Ovary (tissue), 9 donors: ENCODE data around the gene TMPRSS5. TPM values are rescaled to one million over a fixed set of nuclear protein-coding genes. Genes with fewer than 3 reads are reported as not detected.
A peak's percentile ranks its signal among the peaks of the same experiment; 100 is the strongest.

Experiments used
- DNase-seq, 5 donors: peaks; one replicate each; pipeline ENCODE4 v3.0.0-alpha.2; 2019 to 2020
- H3K27ac ChIP-seq, 2 donors: fragments of 200-600 bp; one replicate each; pipeline versions ENCODE4 v1.5.1 to v1.8.0; 2019 to 2022
- H3K27me3 ChIP-seq: fragments of 200-600 bp; one replicate; pipeline ENCODE4 v1.8.0; 2022
- H3K36me3 ChIP-seq: fragments of 200-600 bp; sonication (generic); one replicate; pipeline ENCODE4 v1.5.1; 2019
- H3K4me1 ChIP-seq: one replicate; pipeline ENCODE4 v1.8.1; 2013; ENCODE audit warnings: mild to moderate bottlenecking, moderate library complexity; ENCODE audit not compliant: insufficient read depth
- H3K4me3 ChIP-seq: fragments of 200-600 bp; sonication (generic); one replicate; pipeline ENCODE4 v1.5.1; 2017
- H3K9me3 ChIP-seq, 2 donors: fragments of 200-600 bp in 1 of 2; sonication (generic) in 1 of 2; one replicate each; pipeline versions ENCODE4 v1.5.1 to v1.8.1; 2013 to 2019; ENCODE audit warnings: mild to moderate bottlenecking in 1 of 2, moderate library complexity in 1 of 2
- CTCF ChIP-seq, 3 donors: fragments of 450-650 bp in 2 of 3; fragments of 200-600 bp in 1 of 3; IDR thresholded peaks; one replicate each; pipeline versions ENCODE4 v1.5.1 to v1.8.0; 2016 to 2022; ENCODE audit warnings: antibody characterized with exemption in 3 of 3, mild to moderate bottlenecking in 1 of 3
- EP300 ChIP-seq: sonication (generic); formaldehyde crosslinking; IDR thresholded peaks from one replicate; pipeline ENCODE4 v1.6.1; 2017; ENCODE audit warnings: antibody characterized with exemption
- POLR2A ChIP-seq: fragments of 450-650 bp; IDR thresholded peaks from one replicate; pipeline ENCODE4 v1.6.1; 2017; ENCODE audit warnings: antibody characterized with exemption, mild to moderate bottlenecking, moderate library complexity
- WGBS, 3 donors: extraction: QIAGEN DNeasy Blood & Tissue Kit in 1 of 3; methylation state at CpG; one replicate each; pipeline versions ENCODE4 v1.1.5 to v1.1.7; 2013 to 2017; 5-methylcytosine and 5-hydroxymethylcytosine counted together
- intact Hi-C, 4 donors: fragments of 100-400 bp; cut with DNase I; formaldehyde crosslinking; loops; one replicate each; pipeline versions ENCODE4 v1.11.0 to v1.15.1; 2022 to 2023
- polyA plus RNA-seq, 2 donors: library from polyadenylated mRNA; stranded (reverse); fragments of 200-250 nt in 1 of 2; fragments of 350-450 nt in 1 of 2; fragmentation: Illumina TruSeq in 1 of 2; extraction: RNeasy Lipid Tissue Mini Kit (QIAGEN cat#74804) in 1 of 2; gene quantifications; one replicate each; pipeline ENCODE4 v1.2.3, GENCODE V29; 2013 to 2014
- total RNA-seq, 7 donors: library from RNA; depleted of rRNA in 2 of 7; stranded (reverse); fragments of >200 nt in 2 of 7; fragmentation: NEBNext Ultra II Directional in 3 of 7; extraction: Animal tissue kit (Norgen Biotek cat#: 25700) in 3 of 7; gene quantifications; one replicate each; pipeline versions ENCODE4 v1.1.0 to v1.2.4, GENCODE V29; 2016 to 2023
- donor health status: DM: no; HTN: no; CAD: no; lungs with moderate emphysema.
- donor health status: DM: no; HTN: no; CAD: no.
- donor health status: Bipolar disorder and iron deficiency.
- donor health status: DM: yes; HTN: yes; CAD: no.
- donor health status: DM: no; HTN: no; CAD: no.
- donor health status: DM: yes; HTN: yes; CAD: no.

The TMPRSS5 gene
- total and polyA plus RNA-seq, 9 donors: 0.27 to 1.1 (median 0.76) TPM; not detected in 2

- WGBS, 3 donors: 16 to 24% (median 19%) methylated on average over 4 of the region's 4 CpGs
- no peaks in the 10 kb centered on the region for H3K36me3 ChIP-seq
- no peak overlapping the region for H3K27ac ChIP-seq
- peak in 1 of 3 donors; percentile 30 for TF ChIP-seq CTCF (IDR thresholded peaks at IDR 0.05)
- no peak for TF ChIP-seq POLR2A
- peak in 2 of 5 donors; percentile 11 to 20 for DNase-seq
- intact Hi-C loops: loop anchor here in 2 of 4 donors (5.0 to 10.0 kb wide), 2 partner anchors 424 to 426 kb away; no protein-coding TSS in a partner anchor
- H3K4me1 ChIP-seq: peaks cover 1% of the 10 kb centered on the region
- no peaks in the 10 kb centered on the region for H3K9me3 ChIP-seq
- H3K4me3 ChIP-seq: no peak overlapping the region
- H3K27me3 ChIP-seq: no peaks in the 10 kb centered on the region
Observed at GRCh38 chr11:113730887-113731726, 25.0 kb upstream of the TMPRSS5 start.

- Histone ChIP-seq H3K36me3 (no peaks in the 10 kb centered on the region), H3K27me3 (no peaks in the 10 kb centered on the region), H3K4me1 (peaks cover 1% of the 10 kb centered on the region), H3K4me3 (no peak overlapping the region), H3K9me3 (no peaks in the 10 kb centered on the region), H3K27ac (no peak overlapping the region)
- no peak for TF ChIP-seq CTCF (IDR thresholded peaks at IDR 0.05)
- no peak for TF ChIP-seq POLR2A
- no peak for TF ChIP-seq EP300
- 64 to 78% (median 76%) methylated on average over 5 of the region's 5 CpGs for WGBS, 3 donors
- intact Hi-C loops: loop anchor here in 1 of 4 donors (10.0 kb wide), 1 partner anchor 425 kb away; no protein-coding TSS in a partner anchor
- no peak for DNase-seq
Observed at GRCh38 chr11:113729456-113729855, 23.3 kb upstream of the TMPRSS5 start.

- intact Hi-C loops: loop anchor here in 1 of 4 donors (10.0 kb wide), 1 partner anchor 424 kb away; no protein-coding TSS in a partner anchor
- 90 to 91% (median 90%) methylated on average over 3 of the region's 3 CpGs for WGBS, 3 donors
- no peak overlapping the region for H3K27ac ChIP-seq
- H3K9me3 ChIP-seq: no peaks in the 10 kb centered on the region
- no peak for TF ChIP-seq CTCF (IDR thresholded peaks at IDR 0.05)
- TF ChIP-seq EP300: no peak
- TF ChIP-seq POLR2A: no peak
- H3K4me3 ChIP-seq: no peak overlapping the region
- no peaks in the 10 kb centered on the region for H3K36me3 ChIP-seq
- no peak for DNase-seq
- no peaks in the 10 kb centered on the region for H3K27me3 ChIP-seq
- H3K4me1 ChIP-seq: peaks cover 1% of the 10 kb centered on the region
Observed at GRCh38 chr11:113728814-113729213, 22.7 kb upstream of the TMPRSS5 start.

GRCh38 chr11:113725913-113726312, 19.8 kb upstream of the TMPRSS5 start:
- DNase-seq: no peak
- 90 to 99% (median 92%) methylated on average over 3 of the region's 3 CpGs for WGBS, 3 donors
- H3K27ac ChIP-seq: no peak overlapping the region
- H3K27me3 ChIP-seq: no peaks in the 10 kb centered on the region
- no peaks in the 10 kb centered on the region for H3K9me3 ChIP-seq
- intact Hi-C loops: loop anchor here in 1 of 4 donors (10.0 kb wide), 1 partner anchor 421 kb away; no protein-coding TSS in a partner anchor
- TF ChIP-seq CTCF (IDR thresholded peaks at IDR 0.05) (no peak), EP300 (no peak), POLR2A (no peak)
- peaks cover 1% of the 10 kb centered on the region for H3K4me1 ChIP-seq
- H3K36me3 ChIP-seq: no peaks in the 10 kb centered on the region
- no peak overlapping the region for H3K4me3 ChIP-seq
